Measurements from ENCODE around the gene C5orf47. TPM values are rescaled to one million over a fixed set of nuclear protein-coding genes. Genes with fewer than 3 reads are reported as not detected.
"Not testable (repeated sequence)": the region's sequence is repeated elsewhere in the genome, so short reads cannot be mapped to it uniquely, and the experiment has no call there.

Gene C5orf47
- total RNA-seq, 1 donor from 2014 or later: 0.16 TPM

DNA sequence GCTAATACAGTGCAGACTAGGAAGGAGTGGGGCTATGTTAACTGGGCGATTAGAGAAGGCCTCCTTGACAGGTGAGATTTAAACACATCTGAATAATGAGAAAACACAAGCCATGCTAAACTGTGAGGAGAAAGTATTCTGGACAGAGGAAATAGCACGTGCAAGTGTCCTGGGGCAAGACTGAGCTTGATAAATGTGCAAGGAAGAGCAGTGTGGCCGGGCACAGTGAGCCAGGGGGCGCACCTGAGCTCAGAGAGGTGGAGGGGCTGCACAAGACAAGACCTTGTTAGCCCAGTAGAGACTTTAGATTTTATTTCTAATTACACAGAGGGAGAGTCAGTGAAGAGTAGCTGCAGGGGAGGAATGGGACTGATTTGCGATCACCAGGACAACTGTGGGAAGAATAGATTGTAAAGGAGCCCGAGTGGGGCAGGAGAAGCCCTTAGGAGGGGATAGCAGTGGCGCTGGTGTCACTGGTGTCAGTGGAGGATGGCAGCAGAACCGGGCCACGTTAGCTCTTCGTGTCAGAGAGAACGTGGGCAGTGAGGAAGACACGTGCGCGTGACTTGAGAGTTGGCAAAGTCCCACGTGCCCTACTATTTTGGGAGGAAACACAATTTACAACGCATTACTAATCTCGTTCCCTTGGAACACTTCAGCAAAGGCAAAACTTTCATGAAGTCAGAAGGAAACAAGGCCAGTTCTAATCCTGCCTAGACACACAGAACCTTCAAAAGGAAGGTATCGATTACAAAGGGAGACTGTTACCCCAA, 17.9 kb upstream of the C5orf47 start:
- no peak for DNase-seq

DNA sequence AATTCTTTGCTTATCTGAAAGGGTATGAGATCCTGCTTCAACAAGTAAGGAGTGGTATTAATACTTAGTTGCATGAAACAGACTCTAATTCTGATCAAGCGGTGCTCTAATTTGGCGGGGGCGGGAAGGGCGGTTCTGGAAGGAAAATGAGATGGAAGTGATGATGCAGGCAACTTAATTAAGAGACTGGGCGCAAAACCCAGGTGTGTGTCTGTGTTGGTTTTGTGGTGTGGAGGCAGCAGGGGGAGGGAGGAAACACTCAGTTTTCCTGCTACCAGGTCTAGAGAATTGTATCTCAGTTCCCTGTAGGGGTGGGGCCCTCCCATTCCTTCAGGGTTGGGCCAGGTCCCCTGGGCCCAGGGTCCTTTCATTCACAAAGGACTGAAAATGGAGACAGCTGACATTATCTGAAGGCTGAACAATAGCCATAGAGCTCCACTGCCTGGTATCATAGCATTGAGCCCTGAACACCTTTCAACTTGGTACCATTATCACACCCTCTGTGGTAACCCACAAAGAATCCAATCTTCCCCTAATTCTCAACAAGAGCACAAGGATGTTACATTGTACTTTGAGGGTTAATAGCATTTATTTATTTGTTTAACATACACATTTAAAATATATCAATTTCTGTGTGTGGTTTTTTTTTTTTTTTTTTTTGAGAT, 17.2 kb upstream of the C5orf47 start:
- DNase-seq: no peak

DNA sequence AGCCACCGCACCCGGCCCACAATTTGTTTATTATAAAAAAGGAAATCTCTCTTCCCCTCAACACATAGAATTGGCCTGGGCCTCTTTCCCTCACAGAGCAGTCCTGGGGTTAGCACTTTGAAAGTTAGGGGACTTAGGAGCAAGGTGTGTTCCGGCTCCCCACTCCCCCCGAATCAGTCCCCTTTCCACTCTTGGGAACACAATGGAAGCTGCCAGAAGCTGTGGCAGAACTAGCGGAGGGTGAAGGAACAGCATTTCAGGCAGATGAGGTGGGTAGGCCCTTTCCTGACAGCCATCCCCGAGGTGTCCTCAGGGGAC, 16.4 kb upstream of the C5orf47 start:
- no peak for DNase-seq

DNA sequence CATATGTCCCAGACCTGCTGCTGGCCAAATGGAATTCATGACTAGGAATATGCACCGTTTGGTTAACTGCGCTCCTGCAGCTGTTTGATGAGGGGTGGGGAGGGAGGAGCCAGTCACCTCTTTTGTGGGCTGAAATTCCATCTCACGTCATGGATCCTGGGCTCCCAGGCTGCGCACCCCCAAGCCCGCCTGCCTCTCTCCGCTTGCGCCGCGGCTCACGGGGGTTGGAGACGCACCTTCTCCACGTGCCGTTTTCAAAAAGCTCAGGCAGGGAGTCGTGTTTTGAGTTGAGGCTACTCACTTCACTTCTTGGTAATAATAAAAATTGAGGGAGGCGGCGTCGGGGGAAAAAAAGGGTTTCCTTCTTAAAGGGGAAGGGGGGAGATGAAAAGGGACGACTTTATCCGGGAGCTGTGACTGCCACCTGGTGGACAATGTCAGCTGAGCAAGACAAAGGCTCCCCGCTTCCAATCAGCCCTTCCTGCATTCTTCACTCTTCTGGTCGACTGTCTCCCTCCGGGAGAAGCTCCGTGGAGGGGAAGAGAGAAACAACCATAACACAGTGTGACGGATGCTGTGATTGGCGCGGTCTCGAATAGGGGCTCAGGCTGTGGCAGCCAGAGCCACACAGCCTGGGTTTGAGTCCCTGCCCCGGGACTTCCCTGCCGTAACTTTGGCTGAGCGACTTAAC, 15.9 kb upstream of the C5orf47 start:
- DNase-seq: peak; percentile 72

DNA sequence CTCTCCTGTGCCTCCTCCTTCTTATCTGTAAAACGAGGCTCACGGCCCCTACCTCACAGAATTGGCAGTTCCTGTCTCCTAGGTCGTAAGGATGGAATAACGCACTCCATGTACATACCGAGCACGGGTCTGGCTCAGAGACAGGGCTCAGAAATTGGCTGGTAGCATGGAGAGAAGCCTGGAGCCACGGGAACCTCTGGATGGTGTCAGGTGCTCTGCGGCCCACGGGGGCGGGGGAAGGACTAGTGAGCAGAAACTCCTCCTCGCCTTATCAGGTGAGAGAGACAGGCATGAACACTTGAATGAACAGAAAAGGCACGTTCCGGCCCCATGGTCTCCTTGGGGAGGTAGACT, 15.4 kb upstream of the C5orf47 start:
- no peak for DNase-seq

DNA sequence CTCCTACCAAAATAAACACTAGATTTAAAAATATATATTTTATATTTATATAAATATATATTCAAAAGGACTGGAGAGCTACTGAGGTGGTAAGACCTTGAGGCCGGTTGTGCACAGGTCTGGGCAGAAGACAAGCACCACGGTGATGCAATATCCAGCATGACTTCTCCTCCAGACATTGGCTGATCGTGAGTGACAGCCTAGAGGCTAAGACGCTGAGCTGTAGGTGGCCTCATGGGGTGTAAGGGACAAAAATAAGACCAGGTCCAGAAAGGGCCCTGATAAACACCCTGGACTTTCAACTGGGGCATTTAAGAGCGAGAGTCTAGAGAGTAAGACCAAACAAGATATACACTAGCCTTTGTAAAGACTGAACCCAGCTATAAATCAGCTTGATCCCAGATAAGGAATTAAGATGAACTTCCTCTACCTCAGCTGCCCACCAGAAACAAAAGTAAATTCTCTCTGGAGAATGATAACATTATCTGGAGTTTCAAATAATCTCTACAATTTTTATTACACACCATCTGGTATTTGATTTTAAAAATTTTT, 14.2 kb upstream of the C5orf47 start:
- DNase-seq: no peak

DNA sequence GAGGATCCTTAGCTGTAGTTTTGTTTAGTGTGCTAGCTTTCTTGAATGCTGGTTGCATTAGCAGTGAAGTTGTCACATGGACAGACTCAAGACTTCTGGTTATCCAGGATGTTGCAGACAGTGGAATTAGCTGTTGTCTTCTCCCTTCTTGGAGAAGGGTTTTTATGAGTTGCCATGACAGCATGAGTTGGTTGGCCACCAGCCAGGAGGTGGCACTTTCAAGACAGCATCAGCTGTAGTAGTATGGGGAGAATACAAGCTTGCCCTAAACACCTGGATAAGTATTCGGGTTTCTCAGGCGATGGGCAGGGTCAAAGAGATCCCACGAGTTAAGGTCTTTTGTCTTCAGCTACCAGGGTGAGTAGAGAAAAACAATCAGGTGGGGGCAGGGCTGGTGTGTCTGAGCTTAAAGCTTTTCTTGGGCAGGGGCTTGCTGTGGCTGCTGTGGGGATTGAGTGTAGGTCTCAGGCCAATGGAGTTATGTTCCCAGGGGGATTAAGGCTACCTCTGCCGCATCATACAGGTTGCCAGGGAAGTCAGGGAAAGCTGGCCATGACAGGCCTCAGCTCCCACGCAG, 7.7 kb upstream of the C5orf47 start:
- DNase-seq: no peak

DNA sequence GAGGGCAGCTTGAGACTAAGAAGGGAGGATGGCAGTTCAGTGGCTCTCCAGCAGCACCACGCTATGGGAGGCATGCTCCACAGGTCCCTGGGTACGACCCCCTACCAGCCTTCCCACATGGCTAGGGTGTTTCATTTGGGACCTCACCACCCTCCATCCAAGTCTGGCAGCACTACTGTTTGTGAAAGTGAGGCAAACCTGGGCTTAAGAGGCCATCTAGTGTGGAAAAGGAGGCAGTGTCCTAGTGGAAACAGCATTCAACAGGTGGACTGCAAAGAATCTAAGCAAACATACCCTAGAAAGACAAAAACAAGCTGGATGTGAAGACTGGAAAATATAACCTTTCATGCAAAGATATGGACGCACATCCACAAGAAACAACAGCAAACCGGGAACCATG, 4.8 kb upstream of the C5orf47 start:
- no peak for DNase-seq

DNA sequence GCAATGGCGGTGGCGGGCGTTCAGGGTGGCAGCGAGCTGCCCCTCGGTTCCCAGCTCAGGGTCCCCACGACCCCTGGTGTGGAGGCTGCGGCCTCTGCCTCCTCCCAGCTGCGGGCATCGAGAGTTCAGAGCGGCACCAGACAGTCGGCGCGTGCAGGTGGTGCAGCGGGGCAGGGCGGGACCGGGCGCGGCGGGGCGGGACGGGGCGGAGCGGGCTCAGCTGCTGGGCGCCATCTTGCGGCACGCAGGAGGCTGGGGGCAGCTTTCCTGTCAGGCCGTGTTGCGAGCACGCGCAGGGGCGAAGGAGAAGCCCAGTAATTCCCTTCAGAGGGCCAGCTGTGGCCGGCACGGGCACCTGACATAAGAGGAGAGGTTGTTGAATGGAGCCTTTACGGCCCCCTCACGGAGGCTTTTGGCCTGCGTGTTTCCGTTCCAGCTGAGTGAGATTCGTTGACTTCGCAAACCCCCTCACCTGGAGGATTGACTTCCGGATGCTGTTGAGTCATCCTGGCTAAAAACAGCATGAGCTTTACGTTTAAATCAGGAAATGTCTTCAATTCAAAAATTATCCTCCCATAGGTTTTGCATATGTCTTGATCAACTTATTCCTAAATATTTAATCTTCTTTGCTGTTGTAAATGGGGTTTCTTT, 587 bp downstream of the C5orf47 start:
- no peak for DNase-seq

DNA sequence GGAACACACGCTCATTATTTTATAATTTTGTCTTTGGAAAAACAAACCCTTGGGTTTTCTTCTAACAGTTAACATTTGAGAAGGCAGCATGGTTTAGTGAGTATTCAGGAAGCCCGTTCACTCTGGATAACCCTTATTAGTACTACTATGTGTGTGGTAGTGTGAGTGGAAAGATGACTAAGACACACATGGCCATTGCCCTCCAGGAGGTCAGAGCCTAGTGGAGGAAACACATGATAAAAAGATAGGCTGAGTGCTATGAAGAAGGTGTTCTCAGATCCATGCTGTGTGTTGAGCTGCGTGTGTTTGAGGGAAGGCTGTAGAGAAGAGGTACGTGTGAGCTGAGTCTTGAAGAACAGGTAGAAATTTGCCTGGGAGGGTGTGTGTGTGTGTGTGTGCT, 8.4 kb downstream of the C5orf47 start:
- DNase-seq: no peak

DNA sequence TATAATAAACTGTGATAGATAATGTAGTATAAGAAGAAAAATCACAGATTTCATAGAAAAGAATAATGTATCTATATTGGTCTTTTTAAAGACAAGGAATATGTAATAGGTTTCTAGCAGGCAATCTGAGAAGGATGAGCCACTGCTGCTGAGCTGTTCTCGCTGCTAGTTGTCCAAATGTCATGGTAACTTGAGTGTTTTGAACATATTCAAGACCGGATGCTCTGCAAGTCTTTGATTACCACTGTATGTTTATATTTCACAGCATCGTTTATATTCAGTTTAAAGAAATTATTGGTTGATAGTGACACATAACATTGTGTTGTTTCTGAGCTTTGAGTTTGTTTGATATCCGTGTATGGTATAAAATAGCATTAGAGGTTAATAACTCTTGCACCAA, 9.6 kb downstream of the C5orf47 start:
- no peak for DNase-seq

DNA sequence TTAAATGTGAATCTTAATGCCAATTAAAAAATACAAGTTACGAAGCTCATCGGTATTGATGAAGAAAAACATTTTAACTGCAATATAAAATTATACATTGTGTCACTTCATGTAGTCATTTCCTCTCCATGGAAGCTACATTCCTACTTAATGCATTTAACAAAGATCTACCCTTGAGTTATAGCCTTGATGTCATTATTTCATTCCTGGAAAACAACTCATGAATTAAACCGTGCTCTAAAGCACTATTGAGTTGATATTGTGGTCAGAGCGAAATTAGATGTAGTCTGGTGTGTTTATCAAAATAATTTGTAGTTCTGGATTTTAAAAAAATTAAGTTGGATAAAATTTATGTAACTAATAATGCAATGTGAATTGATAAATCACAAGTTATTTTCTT, 11.1 kb downstream of the C5orf47 start:
- no peak for DNase-seq

DNA sequence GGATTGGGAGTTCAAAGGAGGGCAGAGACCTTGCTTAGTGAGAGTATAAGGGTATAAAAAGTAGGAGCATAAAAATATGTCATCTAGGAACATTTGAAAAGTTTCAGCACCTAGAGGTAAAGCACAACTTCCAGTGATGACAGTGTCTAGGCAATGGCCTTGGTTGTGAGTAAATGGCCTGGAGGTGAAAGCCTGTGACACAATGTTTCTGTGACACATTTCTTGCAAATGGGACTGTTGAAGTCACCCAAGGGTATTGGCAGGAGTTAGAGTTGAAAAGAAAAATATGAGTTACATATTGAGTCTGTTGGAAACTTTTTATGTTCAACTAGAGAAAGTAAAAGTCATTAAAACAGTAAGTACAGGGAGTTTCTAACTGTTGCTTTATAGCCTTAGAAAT, 14.8 kb downstream of the C5orf47 start:
- DNase-seq: no peak

DNA sequence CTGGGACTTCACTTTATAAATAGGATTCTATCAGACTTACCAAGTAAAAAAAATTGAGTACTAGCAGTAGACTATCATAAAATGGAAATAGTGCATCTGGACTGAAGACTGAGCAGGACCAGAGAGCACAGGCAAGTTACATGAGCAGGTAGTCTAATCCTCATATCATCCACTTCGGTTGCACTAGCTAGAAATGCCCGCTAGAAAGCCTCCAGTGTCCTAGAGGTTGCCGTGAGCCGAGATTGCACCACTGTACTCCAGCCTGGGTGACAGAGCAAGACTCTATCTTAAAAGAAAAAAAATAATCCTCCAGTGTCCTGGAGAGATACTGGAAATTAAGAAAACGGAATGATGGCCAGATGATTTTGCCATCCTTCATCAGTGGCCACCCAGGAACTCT, 20.0 kb downstream of the C5orf47 start:
- no peak for DNase-seq

DNA sequence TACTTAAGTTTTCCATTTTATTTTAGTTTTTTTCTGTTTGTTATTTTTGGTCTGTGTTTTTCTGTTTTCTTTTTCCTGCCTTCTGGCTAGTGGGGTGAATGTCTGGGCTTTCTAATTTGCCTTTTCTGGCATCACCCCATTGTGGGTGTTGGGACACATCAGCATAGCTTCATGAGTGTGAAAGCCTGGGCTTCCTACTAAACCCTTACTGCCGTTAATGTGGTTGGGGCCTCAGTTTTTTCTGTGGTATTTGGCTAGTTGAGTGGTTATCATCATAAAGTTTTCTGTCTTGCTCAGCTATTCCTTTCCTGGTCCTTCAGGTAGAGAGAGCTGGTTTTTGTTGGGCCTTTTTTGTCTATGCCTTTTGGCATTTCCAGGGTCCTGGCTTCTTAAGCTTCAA, 21.4 kb downstream of the C5orf47 start:
- DNase-seq: no peak

DNA sequence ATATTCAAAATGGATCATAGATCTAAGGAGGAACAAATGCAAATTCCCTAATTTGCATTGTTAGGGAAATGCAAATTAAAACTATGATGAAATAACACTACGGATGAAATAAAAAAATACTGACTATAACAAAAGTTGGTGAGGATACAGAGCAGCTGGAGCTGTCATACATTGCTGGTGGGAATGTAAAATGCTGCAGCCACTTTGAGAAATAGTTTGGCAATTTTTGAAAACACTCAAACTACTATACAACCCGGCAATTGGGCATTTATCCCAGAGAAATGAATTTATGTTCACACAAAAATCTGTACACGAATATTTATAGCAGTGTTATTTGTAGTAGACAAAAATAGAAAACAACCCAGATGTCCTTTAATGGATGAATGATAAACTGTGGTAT, 22.5 kb downstream of the C5orf47 start:
- no peak for DNase-seq

DNA sequence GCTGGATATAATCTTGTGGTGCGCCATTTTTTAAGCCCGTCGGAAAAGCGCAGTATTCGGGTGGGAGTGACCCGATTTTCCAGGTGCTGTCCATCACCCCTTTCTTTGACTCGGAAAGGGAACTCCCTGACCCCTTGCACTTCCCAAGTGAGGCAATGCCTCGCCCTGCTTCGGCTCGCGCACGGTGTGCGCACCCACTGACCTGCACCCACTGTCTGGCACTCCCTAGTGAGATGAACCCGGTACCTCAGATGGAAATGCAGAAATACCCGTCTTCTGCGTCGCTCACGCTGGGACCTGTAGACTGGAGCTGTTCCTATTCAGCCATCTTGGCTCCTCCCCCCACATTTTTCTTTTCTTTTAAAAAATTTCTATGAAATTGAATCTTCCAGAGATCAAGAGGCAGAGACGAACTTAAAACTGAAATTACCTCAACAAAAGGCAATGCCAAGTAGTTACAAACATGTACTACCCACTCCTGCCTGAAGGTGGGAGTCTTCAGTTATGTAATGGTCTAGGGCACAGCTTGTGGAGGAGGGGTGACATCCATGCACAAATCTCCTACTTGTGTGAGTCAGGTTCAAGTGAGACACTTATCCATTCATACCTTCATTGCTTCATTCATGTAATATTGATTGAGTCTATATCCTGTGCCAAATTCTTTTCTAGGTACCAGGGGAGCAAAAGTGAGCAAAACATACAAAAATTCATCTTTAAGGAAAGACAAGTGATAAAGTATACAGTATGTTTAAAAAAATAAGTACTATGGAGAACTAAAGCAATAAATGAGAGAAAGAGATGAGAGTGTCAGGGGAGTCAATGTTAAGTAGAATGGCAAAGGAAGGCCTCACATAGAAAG, 31.3 kb downstream of the C5orf47 start:
- not testable (repeated sequence) for DNase-seq

DNA sequence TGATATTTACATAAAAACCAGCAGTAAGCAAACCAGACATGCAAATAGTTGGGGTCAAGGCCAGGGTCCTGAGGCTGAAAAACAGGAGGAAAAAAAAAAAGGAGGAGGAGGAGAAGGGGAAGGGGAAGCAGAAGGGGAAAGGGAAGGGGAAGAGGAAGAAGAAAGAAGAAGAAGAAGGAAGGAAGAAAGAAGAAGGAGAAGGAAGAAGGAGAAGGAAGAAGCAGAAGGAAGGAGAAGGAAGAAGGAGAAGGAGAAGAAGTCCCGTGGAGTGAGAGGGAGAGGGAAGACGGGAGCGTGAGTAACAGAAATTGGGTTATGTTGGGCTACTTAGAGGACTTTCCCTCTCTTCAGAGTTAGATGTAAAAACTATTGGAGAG, 31.9 kb downstream of the C5orf47 start:
- no peak for DNase-seq

DNA sequence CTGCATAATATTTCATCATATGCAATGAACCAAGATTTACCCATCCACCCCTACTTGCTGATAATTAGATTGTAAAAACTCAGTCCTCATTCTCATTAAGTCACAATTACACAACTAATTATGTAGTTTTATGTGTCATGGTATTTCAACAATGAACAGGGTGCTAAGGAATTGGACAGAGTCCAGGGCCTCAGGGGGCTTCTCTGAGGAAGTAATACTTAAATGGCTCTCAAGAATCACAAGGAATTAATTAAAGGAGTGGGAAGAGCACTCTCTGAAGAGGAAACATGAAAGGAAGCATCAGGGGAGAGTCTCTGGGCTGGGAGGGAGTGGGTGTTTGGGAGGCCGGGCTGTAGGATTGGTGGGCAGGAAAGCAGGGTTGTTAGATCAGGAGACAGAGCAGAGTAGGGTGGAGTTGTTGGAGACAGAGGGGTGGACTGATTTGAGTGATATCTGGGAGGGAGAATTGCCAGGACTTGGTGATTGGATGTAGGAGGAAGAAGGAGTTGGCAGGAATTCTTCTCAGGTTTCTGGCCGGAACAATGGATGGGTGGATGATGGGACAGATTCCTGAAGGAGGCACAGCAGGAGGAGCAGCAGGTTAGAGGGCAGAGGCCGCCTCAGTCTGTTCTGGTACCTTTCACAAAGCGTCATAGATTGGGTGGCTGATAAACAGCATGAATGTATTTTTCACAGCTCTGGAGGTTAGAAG, 33.6 kb downstream of the C5orf47 start:
- DNase-seq: no peak

DNA sequence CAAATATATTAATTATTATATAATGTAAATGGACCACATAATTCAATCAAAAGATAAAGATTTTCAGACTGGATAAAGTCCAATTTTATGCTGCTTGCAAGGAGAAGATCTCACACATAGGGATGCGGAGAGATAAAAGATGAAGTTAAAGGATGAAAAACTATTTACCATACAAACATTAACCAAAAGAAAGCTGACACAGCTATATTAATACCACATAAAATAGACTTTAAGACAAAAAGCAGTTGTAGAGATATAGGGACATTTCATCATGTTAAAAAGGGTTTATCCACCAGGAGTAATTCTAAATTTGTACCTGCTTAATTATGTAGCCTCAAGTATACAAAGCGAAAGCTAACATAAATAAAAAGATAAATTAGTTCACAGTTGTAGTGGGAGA, 41.3 kb downstream of the C5orf47 start:
- DNase-seq: no peak
